HEK293 (cell line): ENCODE data around the gene ABCE1.

Source experiments
- CTCF ChIA-PET: fragments of 350-600 bp; formaldehyde crosslinking; extraction: SDS; loops from one replicate; lab custom pipeline; 2021; ENCODE audit warnings: antibody characterized with exemption; lab: Yijun Ruan, JAX
- POLR2A ChIA-PET: fragments of 300-600 bp; formaldehyde crosslinking; extraction: SDS; loops from one replicate; lab custom pipeline; 2020; ENCODE audit warnings: antibody characterized with exemption, inconsistent platforms; lab: Yijun Ruan, JAX
- H3K27ac ChIP-seq: fragments of 200-500 bp; sonication (Bioruptor generic); 2 replicates; pipeline ENCODE4 v1.5.1; 2014; ENCODE audit warnings: low read depth, low read length, control low read depth, inconsistent platforms; ENCODE audit errors: extremely low read depth
- H3K36me3 ChIP-seq, 2 experiments: fragments of 200-500 bp in 1 of 2; sonication (Bioruptor generic) in 1 of 2; 1 replicate in 1 of 2; 2 replicates in 1 of 2; pipeline ENCODE4 v1.5.1; 2014 to 2017; ENCODE audit warnings: inconsistent platforms in 2 of 2, low read length in 2 of 2; ENCODE audit not compliant: control insufficient read depth in 2 of 2, insufficient read depth in 1 of 2
- H3K4me1 ChIP-seq: fragments of 200-500 bp; sonication (Bioruptor generic); 2 replicates; pipeline ENCODE4 v1.5.1; 2014; ENCODE audit warnings: mild to moderate bottlenecking, low read length, inconsistent platforms; ENCODE audit not compliant: control insufficient read depth, insufficient read depth
- H3K4me3 ChIP-seq: 2 replicates; pipeline ENCODE4 v1.5.1; 2011; ENCODE audit warnings: low read depth, mild to moderate bottlenecking, control low read depth, low read length, moderate library complexity
- H3K9me3 ChIP-seq: fragments of 200-500 bp; sonication (Bioruptor generic); 2 replicates; pipeline ENCODE4 v1.5.1; 2014; ENCODE audit warnings: low read depth, low read length, inconsistent platforms; ENCODE audit not compliant: control insufficient read depth, insufficient read depth
- MZF1 ChIP-seq: fragments of 450-650 bp; formaldehyde crosslinking; IDR thresholded peaks from 2 replicates; pipeline ENCODE4 v1.5.1; 2017; ENCODE audit warnings: missing biosample characterization, missing genetic modification characterization, borderline replicate concordance
- PATZ1 ChIP-seq: fragments of 450-650 bp; formaldehyde crosslinking; IDR thresholded peaks from 2 replicates; pipeline ENCODE4 v1.5.1; 2016; ENCODE audit warnings: missing biosample characterization, missing genetic modification characterization
- PRDM1 ChIP-seq: fragments of 450-650 bp; formaldehyde crosslinking; IDR thresholded peaks from 2 replicates; pipeline ENCODE4; 2016; ENCODE audit warnings: missing biosample characterization, missing genetic modification characterization
- REPIN1 ChIP-seq: fragments of 450-650 bp; formaldehyde crosslinking; IDR thresholded peaks from 2 replicates; pipeline ENCODE4 v1.5.1; 2017; ENCODE audit warnings: missing biosample characterization, missing genetic modification characterization, low read depth
- TSHZ1 ChIP-seq: fragments of 450-650 bp; formaldehyde crosslinking; IDR thresholded peaks from 2 replicates; pipeline ENCODE4 v1.5.1; 2016; ENCODE audit warnings: missing biosample characterization, missing genetic modification characterization, borderline replicate concordance
- ZBTB10 ChIP-seq: fragments of 450-650 bp; formaldehyde crosslinking; IDR thresholded peaks from 2 replicates; pipeline ENCODE4 v1.5.1; 2016; ENCODE audit warnings: missing biosample characterization, missing genetic modification characterization
- ZBTB21 ChIP-seq: fragments of 450-650 bp; formaldehyde crosslinking; IDR thresholded peaks from 2 replicates; pipeline ENCODE4 v1.5.1; 2017; ENCODE audit warnings: missing biosample characterization, missing genetic modification characterization
- ZBTB44 ChIP-seq: fragments of 450-650 bp; IDR thresholded peaks from 2 replicates; pipeline ENCODE4 v1.5.1; 2018; ENCODE audit warnings: missing biosample characterization, mild to moderate bottlenecking, missing genetic modification characterization
- ZNF148 ChIP-seq: fragments of 450-650 bp; formaldehyde crosslinking; IDR thresholded peaks from 2 replicates; pipeline ENCODE4 v1.5.0; 2017; ENCODE audit warnings: missing biosample characterization, missing genetic modification characterization, borderline replicate concordance
- ZNF155 ChIP-seq: fragments of 450-650 bp; formaldehyde crosslinking; IDR thresholded peaks from 2 replicates; pipeline ENCODE4 v1.5.1; 2016; ENCODE audit warnings: missing biosample characterization, missing genetic modification characterization
- ZNF175 ChIP-seq: fragments of 450-650 bp; formaldehyde crosslinking; IDR thresholded peaks from 2 replicates; pipeline ENCODE4 v1.5.1; 2016; ENCODE audit warnings: missing biosample characterization, missing genetic modification characterization
- ZNF248 ChIP-seq: fragments of 450-650 bp; formaldehyde crosslinking; IDR thresholded peaks from 2 replicates; pipeline ENCODE4 v1.5.1; 2017; ENCODE audit warnings: missing biosample characterization, missing genetic modification characterization
- ZNF398 ChIP-seq: fragments of 450-650 bp; formaldehyde crosslinking; IDR thresholded peaks from 2 replicates; pipeline ENCODE4 v1.5.1; 2017; ENCODE audit warnings: missing biosample characterization, missing genetic modification characterization
- ZNF513 ChIP-seq: fragments of 450-650 bp; IDR thresholded peaks from 2 replicates; pipeline ENCODE4 v1.5.1; 2018; ENCODE audit warnings: missing biosample characterization, missing genetic modification characterization
- ZNF629 ChIP-seq: fragments of 450-650 bp; formaldehyde crosslinking; IDR thresholded peaks from 2 replicates; pipeline ENCODE4 v1.5.1; 2017; ENCODE audit warnings: missing biosample characterization, missing genetic modification characterization
- ZNF776 ChIP-seq: fragments of 450-650 bp; formaldehyde crosslinking; IDR thresholded peaks from 2 replicates; pipeline ENCODE4 v1.5.0; 2017; ENCODE audit warnings: missing biosample characterization, missing genetic modification characterization, borderline replicate concordance
- ZNF837 ChIP-seq: fragments of 450-650 bp; formaldehyde crosslinking; IDR thresholded peaks from 2 replicates; pipeline ENCODE4 v1.5.1; 2016; ENCODE audit warnings: missing biosample characterization, missing genetic modification characterization
- ZSCAN23 ChIP-seq: fragments of 450-650 bp; formaldehyde crosslinking; IDR thresholded peaks from 2 replicates; pipeline ENCODE4 v1.5.1; 2016; ENCODE audit warnings: missing biosample characterization, missing genetic modification characterization
- ZSCAN30 ChIP-seq: fragments of 450-650 bp; IDR thresholded peaks from 2 replicates; pipeline ENCODE4 v1.5.1; 2018; ENCODE audit warnings: missing biosample characterization, mild to moderate bottlenecking, missing genetic modification characterization, moderate library complexity

ABCE1 gene

GRCh38 chr4:145048817-145049216, 49.3 kb upstream of the ABCE1 start:
- TF ChIP-seq ZNF175 (tag by site-specific recombination) (no peak), ZNF398 (tag by site-specific recombination) (no peak), ZBTB10 (tag by site-specific recombination) (no peak), ZSCAN30 (tag by site-specific recombination) (no peak), ZNF629 (no peak), REPIN1 (no peak), TSHZ1 (tag by site-specific recombination) (no peak), ZBTB21 (no peak), ZSCAN23 (tag by site-specific recombination) (no peak), ZNF513 (tag by site-specific recombination) (no peak), ZNF776 (tag by site-specific recombination) (no peak), PRDM1 (tag by site-specific recombination) (no peak), ZNF248 (tag by site-specific recombination) (no peak), ZBTB44 (tag by site-specific recombination) (no peak), MZF1 (no peak), ZNF148 (tag by site-specific recombination) (no peak), ZNF155 (tag by site-specific recombination) (no peak), PATZ1 (tag by site-specific recombination) (no peak), ZNF837 (tag by site-specific recombination) (no peak)
- ChIA-PET CTCF (no interaction called here), POLR2A (no interaction called here)
- no peak overlapping the region for H3K4me3 ChIP-seq
- H3K4me1 ChIP-seq = no peaks in the 10 kb centered on the region
- no peak overlapping the region for H3K27ac ChIP-seq
- peaks cover 0 to 7% of the 10 kb centered on the region in 2 experiments; a peak in 1 of 3 replicates for H3K36me3 ChIP-seq
- H3K9me3 ChIP-seq = no peaks in the 10 kb centered on the region
